ENCODE data around the gene DSTN.

Gene DSTN

GRCh38 chr20:17533396-17533795, 36.5 kb upstream of the DSTN start:
- Histone ChIP-seq H4K8ac (ENCODE audit: low read depth, low read length) (peak overlapping the region; percentile 79), H3K79me1 (ENCODE audit: low read length) (no peaks in the 10 kb centered on the region), H3K56ac (ENCODE audit: low read length) (peak overlapping the region; percentile 29), H4K5ac (ENCODE audit: low read length) (no peak overlapping the region), H3K18ac (ENCODE audit: low read length) (no peak overlapping the region), H3K23ac (ENCODE audit: low read length) (no peak overlapping the region), H3K9ac (ENCODE audit: low read length) (no peak overlapping the region), H2BK120ac (ENCODE audit: low read depth, low read length) (no peak overlapping the region), H3K27me3 (ENCODE audit: insufficient read depth, low read length, poor library complexity) (no peaks in the 10 kb centered on the region), H3K27ac (ENCODE audit: low read depth, low read length) (no peak overlapping the region), H2BK5ac (ENCODE audit: low read length) (no peak overlapping the region), H3K4ac (ENCODE audit: low read depth, low read length) (no peak overlapping the region), H2BK15ac (replicated peaks; ENCODE audit: low read depth) (no peak overlapping the region), H3K4me3 (ENCODE audit: low read length) (no peak overlapping the region), H3K4me1 (ENCODE audit: control insufficient read depth, low read depth, low read length) (peaks cover 1% of the 10 kb centered on the region), H2AK5ac (ENCODE audit: low read length) (no peak overlapping the region), H3K36me3 (ENCODE audit: control insufficient read depth, insufficient read depth, low read length) (no peaks in the 10 kb centered on the region), H3K79me2 (ENCODE audit: control insufficient read depth, insufficient read depth, low read length) (no peaks in the 10 kb centered on the region), H3K4me2 (ENCODE audit: low read length) (no peak overlapping the region)
- no CpG with 5 or more reads among the region's 1 CpG for WGBS (ENCODE audit: extremely low coverage, insufficient coverage, low lambda C conversion rate)
- DNase-seq, result peak; percentile 93

GRCh38 chr20:17534077-17534476, 35.8 kb upstream of the DSTN start:
- H3K27me3 ChIP-seq (ENCODE audit: insufficient read depth, low read length, poor library complexity), result no peaks in the 10 kb centered on the region
- WGBS (ENCODE audit: extremely low coverage, insufficient coverage, low lambda C conversion rate), result no CpG with 5 or more reads among the region's 3 CpGs
- no peaks in the 10 kb centered on the region for H3K79me2 ChIP-seq (ENCODE audit: control insufficient read depth, insufficient read depth, low read length)
- H3K79me1 ChIP-seq (ENCODE audit: low read length), result no peaks in the 10 kb centered on the region
- H3K4me2 ChIP-seq (ENCODE audit: low read length), result no peak overlapping the region
- no peak overlapping the region for H4K8ac ChIP-seq (ENCODE audit: low read depth, low read length)
- no peak for DNase-seq
- H2BK120ac ChIP-seq (ENCODE audit: low read depth, low read length), result no peak overlapping the region
- H4K5ac ChIP-seq (ENCODE audit: low read length), result no peak overlapping the region
- no peak overlapping the region for H3K4ac ChIP-seq (ENCODE audit: low read depth, low read length)
- H3K4me3 ChIP-seq (ENCODE audit: low read length), result no peak overlapping the region
- H3K36me3 ChIP-seq (ENCODE audit: control insufficient read depth, insufficient read depth, low read length), result no peaks in the 10 kb centered on the region
- no peak overlapping the region for H3K18ac ChIP-seq (ENCODE audit: low read length)
- H3K4me1 ChIP-seq (ENCODE audit: control insufficient read depth, low read depth, low read length), result peaks cover 1% of the 10 kb centered on the region
- H2AK5ac ChIP-seq (ENCODE audit: low read length), result no peak overlapping the region
- H3K9ac ChIP-seq (ENCODE audit: low read length), result no peak overlapping the region
- H2BK5ac ChIP-seq (ENCODE audit: low read length), result no peak overlapping the region
- H3K23ac ChIP-seq (ENCODE audit: low read length), result no peak overlapping the region
- no peak overlapping the region for H3K56ac ChIP-seq (ENCODE audit: low read length)
- H3K27ac ChIP-seq (ENCODE audit: low read depth, low read length), result no peak overlapping the region
- H2BK15ac ChIP-seq (replicated peaks; ENCODE audit: low read depth), result no peak overlapping the region

GRCh38 chr20:17536944-17537444, 32.9 kb upstream of the DSTN start:
- H2BK15ac ChIP-seq (replicated peaks; ENCODE audit: low read depth), result no peak overlapping the region
- H3K4me3 ChIP-seq (ENCODE audit: low read length), result no peak overlapping the region
- no peak overlapping the region for H3K27ac ChIP-seq (ENCODE audit: low read depth, low read length)
- peak overlapping the region; percentile 19 for H3K9ac ChIP-seq (ENCODE audit: low read length)
- DNase-seq, result peak; percentile 94
- no peak overlapping the region for H3K18ac ChIP-seq (ENCODE audit: low read length)
- H2BK120ac ChIP-seq (ENCODE audit: low read depth, low read length), result no peak overlapping the region
- no peaks in the 10 kb centered on the region for H3K27me3 ChIP-seq (ENCODE audit: insufficient read depth, low read length, poor library complexity)
- no peak overlapping the region for H3K4me2 ChIP-seq (ENCODE audit: low read length)
- H3K4me1 ChIP-seq (ENCODE audit: control insufficient read depth, low read depth, low read length), result peaks cover 1% of the 10 kb centered on the region
- no peak overlapping the region for H2AK5ac ChIP-seq (ENCODE audit: low read length)
- no peaks in the 10 kb centered on the region for H3K36me3 ChIP-seq (ENCODE audit: control insufficient read depth, insufficient read depth, low read length)
- no peaks in the 10 kb centered on the region for H3K79me2 ChIP-seq (ENCODE audit: control insufficient read depth, insufficient read depth, low read length)
- H3K4ac ChIP-seq (ENCODE audit: low read depth, low read length), result no peak overlapping the region
- H4K5ac ChIP-seq (ENCODE audit: low read length), result no peak overlapping the region
- no CpG with 5 or more reads among the region's 6 CpGs for WGBS (ENCODE audit: extremely low coverage, insufficient coverage, low lambda C conversion rate)
- no peak overlapping the region for H4K8ac ChIP-seq (ENCODE audit: low read depth, low read length)
- H3K23ac ChIP-seq (ENCODE audit: low read length), result no peak overlapping the region
- H2BK5ac ChIP-seq (ENCODE audit: low read length), result no peak overlapping the region
- peak overlapping the region; percentile 46 for H3K56ac ChIP-seq (ENCODE audit: low read length)
- no peaks in the 10 kb centered on the region for H3K79me1 ChIP-seq (ENCODE audit: low read length)

- Histone ChIP-seq H2AK5ac (ENCODE audit: low read length) (no peak overlapping the region), H4K5ac (ENCODE audit: low read length) (no peak overlapping the region), H2BK120ac (ENCODE audit: low read depth, low read length) (no peak overlapping the region), H3K27ac (ENCODE audit: low read depth, low read length) (no peak overlapping the region), H3K4me2 (ENCODE audit: low read length) (no peak overlapping the region), H3K18ac (ENCODE audit: low read length) (no peak overlapping the region), H4K8ac (ENCODE audit: low read depth, low read length) (no peak overlapping the region), H3K4me1 (ENCODE audit: control insufficient read depth, low read depth, low read length) (peaks cover 1% of the 10 kb centered on the region), H3K9ac (ENCODE audit: low read length) (no peak overlapping the region), H3K4me3 (ENCODE audit: low read length) (no peak overlapping the region), H2BK15ac (replicated peaks; ENCODE audit: low read depth) (no peak overlapping the region), H3K4ac (ENCODE audit: low read depth, low read length) (no peak overlapping the region), H3K79me1 (ENCODE audit: low read length) (no peaks in the 10 kb centered on the region), H3K56ac (ENCODE audit: low read length) (no peak overlapping the region), H3K79me2 (ENCODE audit: control insufficient read depth, insufficient read depth, low read length) (no peaks in the 10 kb centered on the region), H3K27me3 (ENCODE audit: insufficient read depth, low read length, poor library complexity) (no peaks in the 10 kb centered on the region), H3K36me3 (ENCODE audit: control insufficient read depth, insufficient read depth, low read length) (no peaks in the 10 kb centered on the region), H3K23ac (ENCODE audit: low read length) (no peak overlapping the region), H2BK5ac (ENCODE audit: low read length) (no peak overlapping the region)
- no peak for DNase-seq
- no CpG with 5 or more reads among the region's 3 CpGs for WGBS (ENCODE audit: extremely low coverage, insufficient coverage, low lambda C conversion rate)
Measured at GRCh38 chr20:17537959-17538358, 31.9 kb upstream of the DSTN start.

GRCh38 chr20:17538517-17539170, 31.2 kb upstream of the DSTN start:
- no peak overlapping the region for H4K8ac ChIP-seq (ENCODE audit: low read depth, low read length)
- no peak overlapping the region for H3K9ac ChIP-seq (ENCODE audit: low read length)
- H3K79me1 ChIP-seq (ENCODE audit: low read length), result no peaks in the 10 kb centered on the region
- no peak overlapping the region for H2BK15ac ChIP-seq (replicated peaks; ENCODE audit: low read depth)
- no peak overlapping the region for H3K27ac ChIP-seq (ENCODE audit: low read depth, low read length)
- no CpG with 5 or more reads among the region's 7 CpGs for WGBS (ENCODE audit: extremely low coverage, insufficient coverage, low lambda C conversion rate)
- no peak overlapping the region for H4K5ac ChIP-seq (ENCODE audit: low read length)
- H2AK5ac ChIP-seq (ENCODE audit: low read length), result no peak overlapping the region
- no peak overlapping the region for H3K23ac ChIP-seq (ENCODE audit: low read length)
- peaks cover 1% of the 10 kb centered on the region for H3K4me1 ChIP-seq (ENCODE audit: control insufficient read depth, low read depth, low read length)
- H3K4me3 ChIP-seq (ENCODE audit: low read length), result no peak overlapping the region
- no peaks in the 10 kb centered on the region for H3K27me3 ChIP-seq (ENCODE audit: insufficient read depth, low read length, poor library complexity)
- H3K18ac ChIP-seq (ENCODE audit: low read length), result no peak overlapping the region
- no peak overlapping the region for H3K4ac ChIP-seq (ENCODE audit: low read depth, low read length)
- no peak overlapping the region for H2BK120ac ChIP-seq (ENCODE audit: low read depth, low read length)
- no peaks in the 10 kb centered on the region for H3K36me3 ChIP-seq (ENCODE audit: control insufficient read depth, insufficient read depth, low read length)
- no peak overlapping the region for H2BK5ac ChIP-seq (ENCODE audit: low read length)
- no peaks in the 10 kb centered on the region for H3K79me2 ChIP-seq (ENCODE audit: control insufficient read depth, insufficient read depth, low read length)
- DNase-seq, result no peak
- no peak overlapping the region for H3K4me2 ChIP-seq (ENCODE audit: low read length)
- no peak overlapping the region for H3K56ac ChIP-seq (ENCODE audit: low read length)

GRCh38 chr20:17541596-17541995, 28.3 kb upstream of the DSTN start:
- H3K4ac ChIP-seq (ENCODE audit: low read depth, low read length), result no peak overlapping the region
- no peak overlapping the region for H2BK120ac ChIP-seq (ENCODE audit: low read depth, low read length)
- H4K5ac ChIP-seq (ENCODE audit: low read length), result no peak overlapping the region
- no peak for DNase-seq
- no peak overlapping the region for H3K9ac ChIP-seq (ENCODE audit: low read length)
- WGBS (ENCODE audit: extremely low coverage, insufficient coverage, low lambda C conversion rate), result no CpG with 5 or more reads among the region's 3 CpGs
- no peaks in the 10 kb centered on the region for H3K79me1 ChIP-seq (ENCODE audit: low read length)
- no peak overlapping the region for H4K8ac ChIP-seq (ENCODE audit: low read depth, low read length)
- no peaks in the 10 kb centered on the region for H3K36me3 ChIP-seq (ENCODE audit: control insufficient read depth, insufficient read depth, low read length)
- no peaks in the 10 kb centered on the region for H3K27me3 ChIP-seq (ENCODE audit: insufficient read depth, low read length, poor library complexity)
- no peaks in the 10 kb centered on the region for H3K79me2 ChIP-seq (ENCODE audit: control insufficient read depth, insufficient read depth, low read length)
- H3K4me2 ChIP-seq (ENCODE audit: low read length), result no peak overlapping the region
- H3K4me3 ChIP-seq (ENCODE audit: low read length), result no peak overlapping the region
- no peak overlapping the region for H3K56ac ChIP-seq (ENCODE audit: low read length)
- no peak overlapping the region for H2AK5ac ChIP-seq (ENCODE audit: low read length)
- no peak overlapping the region for H3K23ac ChIP-seq (ENCODE audit: low read length)
- H2BK15ac ChIP-seq (replicated peaks; ENCODE audit: low read depth), result no peak overlapping the region
- no peak overlapping the region for H3K27ac ChIP-seq (ENCODE audit: low read depth, low read length)
- H3K4me1 ChIP-seq (ENCODE audit: control insufficient read depth, low read depth, low read length), result no peaks in the 10 kb centered on the region
- H2BK5ac ChIP-seq (ENCODE audit: low read length), result no peak overlapping the region
- H3K18ac ChIP-seq (ENCODE audit: low read length), result no peak overlapping the region

Measured in mesendoderm (in vitro differentiated cells).